Omental fat pad (tissue), 4 donors: ENCODE data around the gene RNF144A. TPM values are rescaled to one million over a fixed set of nuclear protein-coding genes. Genes with fewer than 3 reads are reported as not detected.

Experiments used
- ATAC-seq: fragments of 150-250 bp; one replicate; pipeline ENCODE4 v1.9.1; 2016; ENCODE audit warnings: mild to moderate bottlenecking, moderate library complexity; ENCODE audit not compliant: low FRiP score
- DNase-seq: peaks from one replicate; pipeline ENCODE4 v3.0.0-alpha.2; 2019; ENCODE audit warnings: low spot score
- CTCF ChIP-seq, 3 donors: fragments of 450-650 bp; IDR thresholded peaks; one replicate each; pipeline ENCODE4 v1.5.1; 2016 to 2017; ENCODE audit warnings: antibody characterized with exemption in 3 of 3, mild to moderate bottlenecking in 3 of 3, moderate library complexity in 2 of 3
- total RNA-seq, 4 donors: library from RNA; depleted of rRNA; stranded (reverse); fragments of >200 nt; gene quantifications; one replicate each; pipeline ENCODE4 v1.1.0, GENCODE V29; 2016

The RNF144A gene
- total RNA-seq, 4 donors from 2014 or later, result 12.6 to 39.9 (median 16.3) TPM

GRCh38 chr2:6952101-6952500 is 34.9 kb downstream of the RNF144A start:
- DNase-seq (no peak), ATAC-seq (no peak)
- no peak for TF ChIP-seq CTCF (IDR thresholded peaks at IDR 0.05)

- ATAC-seq, result no peak
- no peak for TF ChIP-seq CTCF (IDR thresholded peaks at IDR 0.05)
- DNase-seq, result no peak
Measured at GRCh38 chr2:6954586-6954985, 37.4 kb downstream of the RNF144A start.

GRCh38 chr2:6955511-6956136 is 38.4 kb downstream of the RNF144A start:
- ATAC-seq (no peak), DNase-seq (no peak)
- TF ChIP-seq CTCF (IDR thresholded peaks at IDR 0.05), result no peak

- ATAC-seq, result no peak
- DNase-seq, result no peak
- no peak for TF ChIP-seq CTCF (IDR thresholded peaks at IDR 0.05)
Measured at GRCh38 chr2:6956566-6956965, 39.4 kb downstream of the RNF144A start.

- no peak for ATAC-seq
- DNase-seq, result no peak
- TF ChIP-seq CTCF (IDR thresholded peaks at IDR 0.05), result no peak
Measured at GRCh38 chr2:6957031-6957714, 40.0 kb downstream of the RNF144A start.

GRCh38 chr2:6957910-6958615 is 40.9 kb downstream of the RNF144A start:
- TF ChIP-seq CTCF (IDR thresholded peaks at IDR 0.05), result no peak
- no peak for DNase-seq
- no peak for ATAC-seq
